ENCODE measurements around the gene THBS2.

DNA sequence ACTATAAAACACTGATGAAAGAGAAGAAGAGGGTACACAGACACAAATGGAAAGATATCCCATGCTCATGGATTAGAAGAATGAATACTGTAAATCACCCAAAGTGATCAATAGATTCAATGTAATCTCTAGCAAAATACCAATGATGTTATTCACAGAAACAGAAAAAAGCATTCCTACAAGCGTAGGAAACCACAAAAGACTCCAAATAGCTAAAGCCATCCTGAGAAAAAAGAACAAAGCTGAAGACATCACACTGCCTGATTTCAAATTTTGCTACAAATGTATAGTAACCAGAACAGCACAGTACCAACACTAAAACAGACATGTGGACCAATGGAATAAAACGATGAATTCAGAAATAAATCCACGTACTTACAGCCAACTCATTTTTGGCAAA lies 43.0 kb downstream of the THBS2 start:
- TF ChIP-seq ARNTL (CRISPR knock-in tag; IDR thresholded peaks at IDR 0.05; ENCODE audit: borderline replicate concordance, low read depth) (no peak), ZFP30 (CRISPR knock-in tag; IDR thresholded peaks at IDR 0.05) (no peak)
- TF ChIP-seq, protein P1, sequence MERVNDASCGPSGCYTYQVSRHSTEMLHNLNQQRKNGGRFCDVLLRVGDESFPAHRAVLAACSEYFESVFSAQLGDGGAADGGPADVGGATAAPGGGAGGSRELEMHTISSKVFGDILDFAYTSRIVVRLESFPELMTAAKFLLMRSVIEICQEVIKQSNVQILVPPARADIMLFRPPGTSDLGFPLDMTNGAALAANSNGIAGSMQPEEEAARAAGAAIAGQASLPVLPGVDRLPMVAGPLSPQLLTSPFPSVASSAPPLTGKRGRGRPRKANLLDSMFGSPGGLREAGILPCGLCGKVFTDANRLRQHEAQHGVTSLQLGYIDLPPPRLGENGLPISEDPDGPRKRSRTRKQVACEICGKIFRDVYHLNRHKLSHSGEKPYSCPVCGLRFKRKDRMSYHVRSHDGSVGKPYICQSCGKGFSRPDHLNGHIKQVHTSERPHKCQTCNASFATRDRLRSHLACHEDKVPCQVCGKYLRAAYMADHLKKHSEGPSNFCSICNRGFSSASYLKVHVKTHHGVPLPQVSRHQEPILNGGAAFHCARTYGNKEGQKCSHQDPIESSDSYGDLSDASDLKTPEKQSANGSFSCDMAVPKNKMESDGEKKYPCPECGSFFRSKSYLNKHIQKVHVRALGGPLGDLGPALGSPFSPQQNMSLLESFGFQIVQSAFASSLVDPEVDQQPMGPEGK (CRISPR knock-in tag; IDR thresholded peaks at IDR 0.05; ENCODE audit: borderline replicate concordance) = no peak
